ENCODE data around the gene NOTO. TPM values are rescaled to one million over a fixed set of nuclear protein-coding genes. Genes with fewer than 3 reads are reported as not detected.

Gene NOTO
- total RNA-seq, 4 donors from 2014 or later = not detected

DNA sequence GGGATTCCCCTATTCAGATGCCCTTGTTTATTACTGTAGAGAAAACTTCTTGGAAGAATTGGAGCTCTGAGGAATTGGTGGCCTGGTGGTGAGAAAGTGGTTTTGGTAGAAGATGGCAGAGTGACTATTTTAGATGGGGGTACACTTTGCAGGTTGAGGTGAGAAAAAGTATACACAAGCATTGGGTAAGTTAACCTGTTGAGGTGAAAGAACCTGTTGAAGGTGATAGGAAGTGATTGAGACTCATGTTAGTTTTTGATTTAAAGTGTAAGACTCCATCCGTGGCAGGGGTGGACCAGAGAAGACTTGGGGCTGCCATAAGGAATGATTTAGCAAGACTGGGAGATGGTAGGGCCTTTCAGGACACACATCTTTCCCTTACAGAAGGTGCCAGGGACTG lies 34.8 kb downstream of the NOTO start:
- intact Hi-C loops (cut with DNase I; ENCODE audit: low total_unique reads) = no loop called here
- H3K4me3 ChIP-seq (ENCODE audit: low read depth, poor library complexity, severe bottlenecking) = no peak overlapping the region
- 38 to 53% methylated on average over 1 of the region's 1 CpG for WGBS, 2 donors
- DNase-seq (ENCODE audit: low spot score in 2 of 2) = no peak
- TF ChIP-seq POLR2A (IDR thresholded peaks at IDR 0.05) = no peak
- TF ChIP-seq, protein P1, sequence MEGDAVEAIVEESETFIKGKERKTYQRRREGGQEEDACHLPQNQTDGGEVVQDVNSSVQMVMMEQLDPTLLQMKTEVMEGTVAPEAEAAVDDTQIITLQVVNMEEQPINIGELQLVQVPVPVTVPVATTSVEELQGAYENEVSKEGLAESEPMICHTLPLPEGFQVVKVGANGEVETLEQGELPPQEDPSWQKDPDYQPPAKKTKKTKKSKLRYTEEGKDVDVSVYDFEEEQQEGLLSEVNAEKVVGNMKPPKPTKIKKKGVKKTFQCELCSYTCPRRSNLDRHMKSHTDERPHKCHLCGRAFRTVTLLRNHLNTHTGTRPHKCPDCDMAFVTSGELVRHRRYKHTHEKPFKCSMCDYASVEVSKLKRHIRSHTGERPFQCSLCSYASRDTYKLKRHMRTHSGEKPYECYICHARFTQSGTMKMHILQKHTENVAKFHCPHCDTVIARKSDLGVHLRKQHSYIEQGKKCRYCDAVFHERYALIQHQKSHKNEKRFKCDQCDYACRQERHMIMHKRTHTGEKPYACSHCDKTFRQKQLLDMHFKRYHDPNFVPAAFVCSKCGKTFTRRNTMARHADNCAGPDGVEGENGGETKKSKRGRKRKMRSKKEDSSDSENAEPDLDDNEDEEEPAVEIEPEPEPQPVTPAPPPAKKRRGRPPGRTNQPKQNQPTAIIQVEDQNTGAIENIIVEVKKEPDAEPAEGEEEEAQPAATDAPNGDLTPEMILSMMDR (IDR thresholded peaks at IDR 0.05) = no peak

DNA sequence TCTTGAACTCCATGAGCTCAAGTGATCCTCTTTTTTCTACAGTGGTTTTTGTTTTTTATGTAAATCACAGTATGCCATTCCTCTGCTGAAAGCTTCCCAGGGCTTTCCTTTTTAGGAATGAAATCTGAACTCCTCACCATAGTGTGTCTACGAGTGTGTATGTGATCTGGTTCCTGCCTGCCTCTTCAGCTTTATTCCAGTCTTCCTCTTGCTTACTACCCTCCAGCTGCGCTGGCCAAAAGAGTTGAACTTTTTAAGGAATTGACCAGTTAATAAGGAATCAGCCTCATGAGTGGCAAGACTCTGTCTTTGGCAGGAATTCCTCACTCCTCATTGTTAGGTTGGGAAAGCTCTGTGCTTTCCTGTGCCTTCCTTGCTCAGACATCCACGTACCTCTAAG lies 35.8 kb downstream of the NOTO start:
- H3K4me3 ChIP-seq (ENCODE audit: low read depth, poor library complexity, severe bottlenecking) = no peak overlapping the region
- DNase-seq (ENCODE audit: low spot score in 2 of 2) = no peak
- TF ChIP-seq, protein P1 (IDR thresholded peaks at IDR 0.05) = no peak
- no peak for TF ChIP-seq POLR2A (IDR thresholded peaks at IDR 0.05)
- 73 to 84% methylated on average over 3 of the region's 3 CpGs for WGBS, 2 donors
- intact Hi-C loops (cut with DNase I; ENCODE audit: low total_unique reads) = no loop called here

DNA sequence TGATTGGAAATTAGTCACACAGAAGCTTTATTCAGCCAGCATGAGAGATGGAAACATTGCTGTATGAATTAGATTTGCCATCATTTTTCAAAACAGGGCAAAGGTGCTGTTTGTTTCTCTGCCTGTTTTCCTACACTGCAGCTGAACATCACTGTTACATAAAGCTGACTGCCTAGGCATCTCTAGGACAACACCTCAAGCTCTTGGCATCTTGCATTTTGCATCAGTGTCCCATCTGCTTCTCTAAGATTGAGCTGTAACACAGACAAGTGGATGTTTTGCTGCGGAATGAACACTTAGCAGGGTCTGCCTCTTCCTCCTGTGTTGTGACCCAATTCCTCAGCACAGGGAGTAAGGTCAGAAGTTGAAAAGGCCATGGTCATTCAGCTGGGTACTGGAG lies 36.6 kb downstream of the NOTO start:
- intact Hi-C loops (cut with DNase I; ENCODE audit: low total_unique reads) = no loop called here
- 93 to 100% methylated on average over 1 of the region's 1 CpG for WGBS, 2 donors
- no peak for TF ChIP-seq POLR2A (IDR thresholded peaks at IDR 0.05)
- TF ChIP-seq, protein P1 (IDR thresholded peaks at IDR 0.05) = no peak
- no peak for DNase-seq (ENCODE audit: low spot score in 2 of 2)
- no peak overlapping the region for H3K4me3 ChIP-seq (ENCODE audit: low read depth, poor library complexity, severe bottlenecking)

DNA sequence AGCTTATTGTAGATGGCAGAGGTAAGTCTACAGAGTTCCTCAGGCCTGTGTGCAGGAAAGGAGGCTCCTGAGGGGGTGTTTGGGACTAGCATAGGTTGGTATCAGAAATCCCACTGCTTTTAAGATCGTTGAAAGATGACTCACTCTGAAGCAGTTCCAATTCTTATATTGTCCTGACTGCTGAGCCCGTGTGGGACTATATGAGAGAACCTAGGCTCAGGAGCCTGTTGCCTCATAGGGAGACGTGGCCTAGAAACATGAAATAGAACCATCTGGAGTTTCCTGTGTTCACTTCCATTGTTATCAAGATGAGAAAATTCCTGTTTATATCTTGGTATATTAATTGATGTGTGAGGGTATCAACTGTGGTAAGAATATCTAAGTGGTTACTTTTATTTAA lies 37.4 kb downstream of the NOTO start:
- TF ChIP-seq POLR2A (IDR thresholded peaks at IDR 0.05) = no peak
- TF ChIP-seq, protein P1 (IDR thresholded peaks at IDR 0.05) = no peak
- WGBS, 2 donors = 39 to 42% methylated on average over 3 of the region's 3 CpGs
- DNase-seq (ENCODE audit: low spot score in 2 of 2) = no peak
- intact Hi-C loops (cut with DNase I; ENCODE audit: low total_unique reads) = no loop called here
- no peak overlapping the region for H3K4me3 ChIP-seq (ENCODE audit: low read depth, poor library complexity, severe bottlenecking)

DNA sequence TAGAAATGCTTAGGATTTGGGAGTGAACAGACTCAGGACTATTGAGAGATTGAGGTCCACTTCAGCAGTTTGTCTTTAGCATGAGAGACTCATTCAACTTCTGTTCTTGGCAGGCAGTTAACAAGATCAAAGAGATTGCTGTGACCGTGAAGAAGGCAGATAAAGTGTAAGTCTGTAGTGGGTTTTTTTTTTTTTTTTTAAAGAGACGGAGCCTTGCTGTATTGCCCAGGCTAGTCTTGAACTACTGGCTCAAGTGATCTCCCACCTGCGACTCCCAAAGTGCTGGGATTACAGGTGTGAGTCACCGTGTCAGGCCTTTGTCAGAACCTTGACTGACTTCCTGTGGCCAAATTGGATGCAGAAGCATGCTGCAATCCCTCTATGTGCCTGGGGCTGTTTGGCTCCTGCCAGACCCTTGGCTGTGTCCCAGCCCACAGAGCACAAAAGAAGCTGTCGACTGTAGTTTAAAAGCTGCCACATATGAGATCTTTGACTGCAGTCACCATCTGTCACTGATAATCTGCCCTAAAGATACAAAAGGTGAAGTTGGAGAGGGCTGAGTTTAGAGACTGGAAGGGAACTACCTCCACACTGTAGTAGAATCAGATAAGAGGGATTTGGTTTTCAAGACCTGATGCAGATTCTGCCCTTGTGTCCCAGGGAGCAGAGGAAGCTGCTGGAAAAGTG lies 41.7 kb downstream of the NOTO start:
- no peak overlapping the region for H3K4me3 ChIP-seq (ENCODE audit: low read depth, poor library complexity, severe bottlenecking)
- WGBS, 2 donors = 19 to 22% methylated on average over 5 of the region's 5 CpGs
- intact Hi-C loops (cut with DNase I; ENCODE audit: low total_unique reads) = no loop called here
- TF ChIP-seq, protein P1 (IDR thresholded peaks at IDR 0.05) = no peak
- no peak for TF ChIP-seq POLR2A (IDR thresholded peaks at IDR 0.05)
- DNase-seq (ENCODE audit: low spot score in 2 of 2) = no peak

DNA sequence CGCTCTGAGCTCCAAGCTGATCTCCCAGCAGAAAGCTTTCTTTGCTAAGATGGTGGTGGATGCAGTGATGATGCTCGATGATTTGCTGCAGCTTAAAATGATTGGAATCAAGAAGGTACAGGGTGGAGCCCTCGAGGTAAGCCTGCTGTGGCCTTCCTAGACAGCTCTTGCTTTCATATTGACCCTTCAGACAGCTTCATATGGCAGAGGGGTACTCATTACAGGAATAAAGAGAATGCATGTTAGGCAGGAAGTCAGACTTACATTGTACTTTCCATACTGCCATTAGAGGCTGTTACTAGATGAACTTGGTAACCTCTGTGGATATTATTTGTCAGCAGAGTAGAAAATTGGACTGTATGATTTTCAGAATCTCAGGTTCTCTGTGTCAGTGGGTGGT lies 42.2 kb downstream of the NOTO start:
- peak in 1 of 2 donors; percentile 4 for DNase-seq (ENCODE audit: low spot score in 2 of 2)
- 88 to 90% methylated on average over 3 of the region's 3 CpGs for WGBS, 2 donors
- H3K4me3 ChIP-seq (ENCODE audit: low read depth, poor library complexity, severe bottlenecking) = no peak overlapping the region
- TF ChIP-seq, protein P1 (IDR thresholded peaks at IDR 0.05) = no peak
- TF ChIP-seq POLR2A (IDR thresholded peaks at IDR 0.05) = no peak
- intact Hi-C loops (cut with DNase I; ENCODE audit: low total_unique reads) = no loop called here
